ENCODE results near the gene WDFY4.

WDFY4 gene

GRCh38 chr10:48796713-48797245 is 112.1 kb downstream of the WDFY4 start:
- DNase-seq: no peak

DNA sequence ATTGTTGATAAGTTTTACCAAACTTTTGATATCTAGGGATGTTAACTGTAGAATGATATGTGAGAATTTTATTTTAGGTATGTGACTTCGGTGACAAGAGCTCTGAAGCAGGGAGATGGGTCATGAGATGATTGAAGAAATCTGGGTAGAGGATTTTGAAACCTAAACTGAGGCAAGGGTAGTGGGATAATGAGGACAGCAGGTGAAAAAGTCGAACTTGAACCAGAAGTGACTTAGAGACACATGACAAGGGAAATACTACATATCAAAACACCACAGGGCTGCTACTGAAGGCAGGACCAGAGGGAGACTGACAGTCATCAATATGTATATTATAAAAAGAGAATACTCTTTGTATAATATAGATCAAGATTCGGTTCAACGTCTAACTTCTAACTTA is 113.2 kb downstream of the WDFY4 start:
- DNase-seq: no peak

DNA sequence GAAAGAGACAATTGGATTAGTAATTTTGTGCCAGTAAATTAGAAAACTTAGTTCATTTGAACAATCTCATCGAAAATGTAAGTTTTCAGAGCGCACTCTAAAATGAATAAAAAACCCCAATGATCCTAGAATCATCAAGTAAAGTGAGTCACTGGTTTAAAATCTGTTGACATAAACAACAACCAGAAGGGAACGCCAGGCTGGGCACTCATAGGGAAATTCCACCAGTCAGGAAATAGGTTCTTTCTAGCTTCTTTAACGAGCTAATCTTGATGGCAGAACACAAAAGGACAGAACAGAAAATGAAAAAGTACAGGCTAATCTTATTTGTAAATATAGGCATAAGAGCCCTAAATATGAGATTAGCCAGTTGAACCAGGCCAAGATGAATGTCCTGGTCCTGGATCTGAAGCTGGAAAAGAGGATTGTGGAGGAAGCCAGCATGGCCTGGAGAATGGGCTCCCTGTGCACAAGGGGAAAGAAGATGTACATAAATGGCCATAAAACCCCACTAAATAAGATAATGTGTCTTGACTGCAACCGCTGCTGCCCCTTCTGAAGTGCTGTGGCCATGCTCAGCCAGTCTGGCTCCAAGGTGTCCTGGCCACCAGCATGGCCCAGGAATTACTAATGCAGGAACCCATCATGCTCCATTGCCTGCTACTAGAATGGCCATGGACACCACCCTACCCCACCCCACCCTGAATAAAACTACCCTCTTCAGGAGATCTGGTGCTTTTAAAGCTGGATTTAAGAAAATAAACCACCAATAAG is 114.0 kb downstream of the WDFY4 start:
- DNase-seq: no peak

- no peak for DNase-seq
Observed at GRCh38 chr10:48799341-48800006, 114.8 kb downstream of the WDFY4 start.

DNA sequence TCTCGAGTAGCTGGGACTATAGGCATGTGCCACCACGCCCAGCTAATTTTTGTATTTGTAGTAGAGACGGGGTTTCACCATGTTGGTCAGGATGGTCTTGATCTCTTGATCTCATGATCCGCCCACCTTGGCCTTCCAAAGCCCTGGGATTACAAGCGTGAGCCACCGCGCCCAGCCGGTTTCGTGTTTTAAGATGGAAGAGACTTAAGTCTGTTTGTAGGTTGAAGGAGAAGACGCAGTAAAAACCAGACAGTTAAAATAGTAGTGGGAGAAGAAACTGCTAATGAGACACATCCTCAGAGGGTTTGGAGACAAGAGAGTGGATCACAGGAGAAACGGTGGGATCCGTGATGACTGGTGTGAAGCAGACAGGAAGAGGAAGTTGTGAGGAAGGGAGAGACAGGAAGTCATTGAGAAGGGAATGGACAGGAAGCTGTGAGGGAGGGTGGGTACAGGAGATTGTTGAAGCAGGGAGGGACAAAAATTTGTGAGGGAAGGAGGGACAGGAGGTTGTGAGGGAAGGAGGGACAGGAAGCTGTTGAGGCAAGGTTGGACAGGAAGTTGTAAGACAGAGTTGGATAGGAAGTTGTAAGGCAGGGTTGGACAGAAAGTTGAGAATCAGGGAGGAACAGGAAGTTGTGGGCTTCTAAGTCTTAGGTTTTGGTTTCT is 115.5 kb downstream of the WDFY4 start:
- DNase-seq: no peak

- no peak for DNase-seq
Observed at GRCh38 chr10:48801001-48801421, 116.3 kb downstream of the WDFY4 start.

DNA sequence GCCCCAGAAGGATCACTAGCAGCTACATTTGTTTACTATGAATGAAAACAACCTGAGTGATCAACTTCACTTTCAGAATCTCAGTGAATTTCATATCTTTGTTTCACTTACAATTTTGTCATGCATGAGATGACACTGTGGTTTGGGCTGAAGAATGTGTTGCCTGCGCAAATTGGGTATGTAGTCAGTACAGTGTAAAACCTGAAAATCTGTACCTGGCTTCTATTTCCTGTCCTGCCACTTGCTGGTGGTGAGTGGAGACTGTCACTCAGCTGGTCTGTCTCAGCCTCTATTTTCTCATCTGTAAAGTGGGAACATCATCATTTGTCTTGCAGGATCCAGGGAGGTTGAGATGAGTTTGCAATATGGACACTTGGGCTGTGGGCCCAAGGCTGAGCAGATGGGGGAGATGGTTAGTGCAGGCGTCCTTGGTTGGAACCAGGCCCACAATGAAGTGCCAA is 118.0 kb downstream of the WDFY4 start:
- DNase-seq: no peak

GRCh38 chr10:48803801-48804584 is 119.3 kb downstream of the WDFY4 start:
- DNase-seq: no peak

DNA sequence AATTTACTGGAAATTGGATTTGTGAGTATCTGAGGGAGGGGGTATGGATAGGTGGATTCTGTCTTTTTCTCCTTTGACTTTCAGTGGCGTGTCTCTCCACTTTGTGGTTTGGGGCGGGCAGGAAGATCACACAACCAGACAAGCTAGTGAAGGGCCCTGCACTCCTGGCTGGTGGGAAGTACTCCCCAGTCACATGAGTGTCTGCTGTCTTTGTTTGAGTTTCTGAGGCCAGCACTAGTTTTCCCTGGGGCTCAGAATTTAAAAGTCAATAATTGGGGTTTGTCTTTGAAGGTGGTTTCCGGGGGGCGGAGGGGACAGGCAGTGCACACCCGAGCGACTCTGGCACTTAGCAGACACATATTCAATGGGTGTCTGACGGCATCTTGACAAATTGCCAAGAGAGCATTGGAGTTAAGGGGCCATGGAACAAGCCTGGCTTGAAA is 120.1 kb downstream of the WDFY4 start:
- DNase-seq: no peak

DNA sequence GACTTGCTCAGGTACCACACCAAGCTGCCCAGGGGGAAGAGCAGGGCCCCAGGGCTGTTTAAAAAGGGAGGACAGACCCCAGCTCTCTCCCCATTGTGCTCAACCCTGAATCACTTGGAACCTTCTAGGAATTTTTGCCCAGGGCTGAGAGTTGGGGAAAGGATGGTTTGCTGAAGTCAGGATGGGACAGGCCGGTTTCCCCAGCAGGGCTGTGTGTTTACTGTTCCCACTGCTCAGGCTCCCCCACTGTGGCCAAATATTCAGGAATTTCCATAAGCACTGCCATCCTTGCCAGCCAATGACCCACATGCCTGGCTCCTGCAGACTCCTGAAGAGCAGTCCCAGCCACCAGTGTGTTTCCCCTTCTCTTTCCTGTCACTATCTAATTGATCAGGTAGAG is 120.7 kb downstream of the WDFY4 start:
- DNase-seq: no peak

- no peak for DNase-seq
Observed at GRCh38 chr10:48805848-48806247, 121.2 kb downstream of the WDFY4 start.

GRCh38 chr10:48806342-48806741 is 121.7 kb downstream of the WDFY4 start:
- no peak for DNase-seq

GRCh38 chr10:48807791-48808470 is 123.3 kb downstream of the WDFY4 start:
- no peak for DNase-seq

GRCh38 chr10:48809261-48809660 is 124.6 kb downstream of the WDFY4 start:
- no peak for DNase-seq

DNA sequence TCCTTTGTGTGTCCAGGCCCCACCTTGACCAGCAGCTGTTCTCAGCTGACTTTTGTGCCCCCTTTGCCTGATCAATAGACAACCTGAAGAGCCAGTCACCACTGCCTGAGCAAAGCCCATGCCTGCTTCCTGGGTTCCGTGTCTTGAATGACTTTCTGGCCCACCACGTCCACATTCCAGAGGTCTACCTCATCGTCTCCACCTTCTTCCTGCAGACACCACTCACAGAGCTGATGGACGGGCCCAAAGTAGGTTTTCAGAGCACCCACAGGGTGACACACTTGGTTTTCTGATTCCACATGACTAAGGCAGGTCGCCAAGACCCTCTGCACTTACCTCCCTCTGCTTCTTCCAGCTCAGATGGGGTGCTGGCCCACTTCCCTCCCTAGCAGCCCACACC is 126.8 kb downstream of the WDFY4 start:
- no peak for DNase-seq

DNA sequence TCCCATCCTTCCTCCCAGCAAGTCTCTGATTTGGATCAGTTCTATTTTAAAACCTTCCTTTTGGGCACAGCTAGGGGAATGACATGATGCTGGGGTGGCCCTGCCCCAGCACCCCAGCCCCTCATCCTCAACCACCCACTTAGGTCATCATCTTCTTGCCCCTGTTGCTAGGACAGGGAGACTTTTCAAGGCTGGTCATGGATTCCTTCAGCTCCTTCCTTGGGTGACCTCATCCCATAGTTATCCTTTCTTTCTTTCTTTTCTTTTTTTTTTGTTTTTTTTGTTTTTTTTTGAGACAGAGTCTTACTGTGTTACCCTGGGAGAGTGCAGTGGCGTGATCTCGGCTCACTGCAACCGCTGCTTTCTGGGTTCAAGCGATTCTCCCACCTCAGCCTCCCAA is 127.2 kb downstream of the WDFY4 start:
- DNase-seq: no peak

GRCh38 chr10:48813291-48813690 is 128.6 kb downstream of the WDFY4 start:
- no peak for DNase-seq

DNA sequence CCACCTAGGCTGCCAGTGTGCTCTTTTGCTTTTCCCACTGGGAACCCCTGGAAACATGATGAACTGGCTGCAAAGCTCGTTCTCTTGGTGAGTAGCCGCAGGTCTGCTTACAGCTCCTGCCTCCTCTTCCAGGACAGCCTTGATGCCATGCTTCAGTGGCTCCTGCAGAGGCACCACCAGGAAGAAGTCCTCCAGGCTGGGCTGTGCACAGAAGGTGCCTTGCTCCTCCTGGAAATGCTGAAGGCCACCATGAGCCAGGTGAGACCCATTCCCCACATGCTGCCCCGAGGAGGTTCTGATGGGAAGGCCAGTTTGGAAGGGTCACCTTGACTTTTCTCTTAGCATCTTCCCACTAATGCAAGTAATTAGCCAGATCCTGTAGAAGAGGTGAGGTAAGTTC is 129.2 kb downstream of the WDFY4 start:
- DNase-seq: no peak

GRCh38 chr10:48814933-48815332 is 130.3 kb downstream of the WDFY4 start:
- no peak for DNase-seq

DNA sequence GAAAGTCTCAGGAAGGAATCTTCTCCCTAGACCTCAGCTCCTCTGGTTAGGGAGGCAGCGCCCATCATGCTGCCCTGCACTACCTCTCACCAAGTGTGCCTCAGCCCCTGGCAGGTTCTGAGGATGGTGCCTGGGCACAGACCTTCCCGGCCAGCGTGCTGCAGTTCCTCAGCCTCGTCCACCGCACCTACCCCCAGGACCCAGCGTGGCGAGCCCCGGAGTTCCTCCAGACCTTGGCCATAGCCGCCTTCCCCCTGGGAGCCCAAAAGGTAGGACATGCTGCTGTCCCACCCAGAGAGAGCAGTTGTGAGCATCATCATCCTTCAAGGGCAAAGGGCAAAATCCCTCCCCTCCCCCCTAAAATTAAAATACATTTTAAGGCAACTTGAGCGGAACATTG is 132.5 kb downstream of the WDFY4 start:
- no peak for DNase-seq

DNA sequence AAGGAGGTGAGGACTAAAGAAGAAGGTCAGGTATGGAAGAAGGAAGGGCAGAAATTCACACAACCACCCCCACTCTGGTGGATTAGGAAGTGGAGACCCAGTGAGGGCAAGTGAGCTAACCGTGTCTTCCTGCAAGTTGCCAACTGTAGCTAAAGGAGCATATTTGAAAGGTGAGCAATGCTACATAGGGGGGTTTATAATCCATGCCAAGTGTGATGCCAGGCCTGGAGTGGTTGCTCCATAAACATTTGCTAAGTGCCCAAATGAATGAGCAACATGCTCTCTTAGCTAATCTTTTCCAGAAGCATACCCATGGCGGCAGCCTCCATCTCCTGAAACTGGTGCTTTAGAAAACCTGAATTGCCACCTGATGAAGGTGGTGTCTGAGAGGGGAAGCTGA is 133.4 kb downstream of the WDFY4 start:
- no peak for DNase-seq

- DNase-seq: no peak
Observed at GRCh38 chr10:48818861-48819520, 134.3 kb downstream of the WDFY4 start.

Measured in NCI-H1694 (cell line).